Measurements from ENCODE around the gene AMD1.
A peak's percentile ranks its signal among the peaks of the same experiment; 100 is the strongest.
"Not testable (repeated sequence)": the region's sequence is repeated elsewhere in the genome, so short reads cannot be mapped to it uniquely, and the experiment has no call there.

The AMD1 gene

GRCh38 chr6:110876806-110877564 lies 2.4 kb downstream of the AMD1 start:
- DNase-seq (ENCODE audit: low read depth in 4 of 4, low spot score in 1 of 4) = no peak

GRCh38 chr6:110877569-110877968 lies 3.0 kb downstream of the AMD1 start:
- DNase-seq (ENCODE audit: low read depth in 4 of 4, low spot score in 1 of 4) = no peak

- DNase-seq (ENCODE audit: low read depth in 4 of 4, low spot score in 1 of 4) = peak in 1 of 4 experiments; percentile 13
These were observed 4.4 kb downstream of the AMD1 start for GRCh38 chr6:110878751-110879522.

GRCh38 chr6:110880651-110881050 lies 6.1 kb downstream of the AMD1 start:
- DNase-seq (ENCODE audit: low read depth in 4 of 4, low spot score in 1 of 4) = no peak

- no peak for DNase-seq (ENCODE audit: low read depth in 4 of 4, low spot score in 1 of 4)
These were observed 7.1 kb downstream of the AMD1 start for GRCh38 chr6:110881546-110882273.

- DNase-seq (ENCODE audit: low read depth in 4 of 4, low spot score in 1 of 4) = no peak
These were observed 7.7 kb downstream of the AMD1 start for GRCh38 chr6:110882274-110882619.

- DNase-seq (ENCODE audit: low read depth in 4 of 4, low spot score in 1 of 4) = no peak
These were observed 8.4 kb downstream of the AMD1 start for GRCh38 chr6:110882824-110883554.

GRCh38 chr6:110884321-110884720 lies 9.7 kb downstream of the AMD1 start:
- no peak for DNase-seq (ENCODE audit: low read depth in 4 of 4, low spot score in 1 of 4)

GRCh38 chr6:110885526-110885925 lies 10.9 kb downstream of the AMD1 start:
- no peak for DNase-seq (ENCODE audit: low read depth in 4 of 4, low spot score in 1 of 4)

- no peak for DNase-seq (ENCODE audit: low read depth in 4 of 4, low spot score in 1 of 4)
These were observed 12.1 kb downstream of the AMD1 start for GRCh38 chr6:110886555-110887167.

GRCh38 chr6:110890288-110890687 lies 15.7 kb downstream of the AMD1 start:
- no peak for DNase-seq (ENCODE audit: low read depth in 4 of 4, low spot score in 1 of 4)

GRCh38 chr6:110895907-110896608 lies 21.5 kb downstream of the AMD1 start:
- no peak for DNase-seq (ENCODE audit: low read depth in 4 of 4, low spot score in 1 of 4)

- no peak for DNase-seq (ENCODE audit: low read depth in 4 of 4, low spot score in 1 of 4)
These were observed 22.8 kb downstream of the AMD1 start for GRCh38 chr6:110897433-110897832.

GRCh38 chr6:110898111-110898510 lies 23.5 kb downstream of the AMD1 start:
- no peak for DNase-seq (ENCODE audit: low read depth in 4 of 4, low spot score in 1 of 4)

- no peak for DNase-seq (ENCODE audit: low read depth in 4 of 4, low spot score in 1 of 4)
These were observed 25.5 kb downstream of the AMD1 start for GRCh38 chr6:110900028-110900598.

GRCh38 chr6:110901601-110902000 lies 27.0 kb downstream of the AMD1 start:
- not testable (repeated sequence) for DNase-seq (ENCODE audit: low read depth in 4 of 4, low spot score in 1 of 4)

- DNase-seq (ENCODE audit: low read depth in 4 of 4, low spot score in 1 of 4) = no peak
These were observed 27.5 kb downstream of the AMD1 start for GRCh38 chr6:110902091-110902490.

- DNase-seq (ENCODE audit: low read depth in 4 of 4, low spot score in 1 of 4) = not testable (repeated sequence)
These were observed 31.7 kb downstream of the AMD1 start for GRCh38 chr6:110906273-110906672.

- no peak for DNase-seq (ENCODE audit: low read depth in 4 of 4, low spot score in 1 of 4)
These were observed 56.2 kb downstream of the AMD1 start for GRCh38 chr6:110930781-110931180.

- no peak for DNase-seq (ENCODE audit: low read depth in 4 of 4, low spot score in 1 of 4)
These were observed 59.3 kb downstream of the AMD1 start for GRCh38 chr6:110933912-110934311.
